Measurements from ENCODE around the gene VPS13C.

The VPS13C gene

DNA sequence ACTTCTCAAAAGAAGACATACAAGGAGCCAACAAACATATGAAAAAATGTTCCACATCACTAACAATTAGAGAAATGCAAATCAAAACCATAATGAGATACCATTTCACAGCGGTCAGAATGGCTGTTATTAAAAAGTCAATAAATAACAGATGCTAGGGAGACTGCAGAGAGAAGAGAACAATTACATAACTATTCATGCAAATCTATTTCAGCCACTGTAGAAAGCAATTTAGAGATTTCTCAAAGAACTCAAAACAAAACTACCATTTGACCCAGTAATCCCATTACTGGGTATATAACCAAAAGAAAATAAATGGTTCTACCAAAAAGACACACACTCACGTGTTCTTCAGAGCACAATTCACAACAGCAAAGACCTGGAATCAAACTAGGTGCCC is 116.3 kb downstream of the VPS13C start:
- no CpG with 5 or more reads among the region's 2 CpGs for WGBS (ENCODE audit: insufficient coverage, insufficient read length)
- Histone ChIP-seq H3K27ac (ENCODE audit: low read length) (no peak overlapping the region), H3K9me3 (ENCODE audit: control insufficient read depth, insufficient read depth, low read length) (no peaks in the 10 kb centered on the region), H3K36me3 (ENCODE audit: control insufficient read depth, insufficient read depth, low read length) (no peaks in the 10 kb centered on the region), H3K4me1 (ENCODE audit: control insufficient read depth, insufficient read depth, low read length) (no peaks in the 10 kb centered on the region), H3K27me3 (ENCODE audit: control insufficient read depth, insufficient read depth, low read length) (no peaks in the 10 kb centered on the region), H3K4me3 (ENCODE audit: low read length) (no peak overlapping the region)
- DNase-seq (ENCODE audit: low read depth, low spot score) = no peak

DNA sequence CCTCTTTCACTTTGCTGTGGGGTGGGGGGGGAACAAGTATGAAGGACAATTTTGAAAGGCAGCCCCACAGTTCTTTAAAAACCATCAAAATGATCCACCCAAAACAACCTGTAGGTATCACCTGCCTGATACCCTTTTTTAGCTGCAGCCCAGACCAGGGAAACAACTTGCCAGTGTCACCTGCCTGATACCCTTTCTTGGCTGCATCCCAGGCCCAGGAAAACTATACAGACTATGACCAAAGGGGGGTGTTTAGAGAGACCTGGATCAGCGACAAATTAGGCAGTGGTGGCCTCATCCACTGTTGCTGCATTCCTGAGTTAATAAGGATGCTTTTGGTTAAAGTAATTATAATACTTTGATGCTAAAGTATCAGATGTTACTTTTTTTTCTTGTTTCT is 122.0 kb downstream of the VPS13C start:
- Histone ChIP-seq H3K27me3 (ENCODE audit: control insufficient read depth, insufficient read depth, low read length) (no peaks in the 10 kb centered on the region), H3K4me1 (ENCODE audit: control insufficient read depth, insufficient read depth, low read length) (no peaks in the 10 kb centered on the region), H3K4me3 (ENCODE audit: low read length) (no peak overlapping the region), H3K9me3 (ENCODE audit: control insufficient read depth, insufficient read depth, low read length) (no peaks in the 10 kb centered on the region), H3K27ac (ENCODE audit: low read length) (no peak overlapping the region), H3K36me3 (ENCODE audit: control insufficient read depth, insufficient read depth, low read length) (no peaks in the 10 kb centered on the region)
- DNase-seq (ENCODE audit: low read depth, low spot score) = no peak
- WGBS (ENCODE audit: insufficient coverage, insufficient read length) = no CpG with 5 or more reads among the region's 1 CpG

DNA sequence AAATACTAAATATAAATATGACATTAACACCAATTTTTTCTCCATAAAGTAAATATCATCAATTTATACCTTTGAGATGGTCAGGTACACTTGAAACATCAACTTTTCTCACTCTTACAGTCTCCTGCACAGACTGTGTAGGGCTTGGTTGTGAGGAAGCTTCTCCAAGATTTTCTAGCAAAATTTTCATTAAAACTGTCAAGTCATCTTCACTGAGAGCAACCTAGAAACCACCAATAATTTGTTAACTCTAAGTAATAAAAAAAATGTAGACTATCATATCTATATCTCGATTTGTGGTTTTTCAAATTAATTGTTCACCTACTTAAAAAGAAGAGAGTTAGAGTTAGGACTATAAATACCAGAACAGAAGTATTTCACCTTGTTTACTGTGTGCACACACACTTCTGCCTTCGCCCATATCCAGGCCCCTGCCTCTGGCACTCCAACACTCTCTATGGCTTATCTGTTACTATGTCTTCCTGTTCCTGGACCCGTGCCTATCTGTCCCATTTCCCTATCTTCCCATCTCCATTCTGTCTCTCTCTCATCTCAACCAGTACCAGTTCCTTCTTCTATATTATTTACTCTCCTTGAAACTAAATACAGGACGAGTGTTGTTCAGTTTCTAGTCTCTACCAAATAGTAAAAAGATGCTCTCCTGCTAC is 123.6 kb downstream of the VPS13C start:
- Histone ChIP-seq H3K4me3 (ENCODE audit: low read length) (no peak overlapping the region), H3K4me1 (ENCODE audit: control insufficient read depth, insufficient read depth, low read length) (no peaks in the 10 kb centered on the region), H3K27me3 (ENCODE audit: control insufficient read depth, insufficient read depth, low read length) (no peaks in the 10 kb centered on the region), H3K27ac (ENCODE audit: low read length) (no peak overlapping the region), H3K36me3 (ENCODE audit: control insufficient read depth, insufficient read depth, low read length) (no peaks in the 10 kb centered on the region), H3K9me3 (ENCODE audit: control insufficient read depth, insufficient read depth, low read length) (no peaks in the 10 kb centered on the region)
- no peak for DNase-seq (ENCODE audit: low read depth, low spot score)
- whole genome bisulfite sequencing (ENCODE audit: insufficient coverage, insufficient read length) = no CpG with 5 or more reads among the region's 4 CpGs

DNA sequence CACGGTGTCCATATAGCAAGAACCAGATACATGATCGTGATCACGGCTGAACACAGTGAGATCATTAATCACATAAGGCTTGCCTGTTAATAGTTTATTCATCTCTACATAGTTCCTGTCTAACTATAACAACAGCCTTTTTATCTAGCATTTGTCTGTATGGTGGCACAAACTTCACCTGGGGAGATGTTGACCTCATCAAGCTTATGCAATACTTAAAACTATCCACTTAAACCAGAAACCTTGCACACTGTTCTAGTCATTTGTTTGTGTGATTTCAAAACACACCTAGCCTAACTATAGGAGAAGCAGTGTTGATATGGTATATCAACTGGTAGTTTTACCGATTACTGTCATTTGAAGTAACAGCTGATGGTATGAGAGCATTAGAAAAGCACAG is 124.8 kb downstream of the VPS13C start:
- Histone ChIP-seq H3K36me3 (ENCODE audit: control insufficient read depth, insufficient read depth, low read length) (no peaks in the 10 kb centered on the region), H3K27ac (ENCODE audit: low read length) (no peak overlapping the region), H3K27me3 (ENCODE audit: control insufficient read depth, insufficient read depth, low read length) (no peaks in the 10 kb centered on the region), H3K4me3 (ENCODE audit: low read length) (no peak overlapping the region), H3K4me1 (ENCODE audit: control insufficient read depth, insufficient read depth, low read length) (no peaks in the 10 kb centered on the region), H3K9me3 (ENCODE audit: control insufficient read depth, insufficient read depth, low read length) (no peaks in the 10 kb centered on the region)
- DNase-seq (ENCODE audit: low read depth, low spot score) = no peak
- no CpG with 5 or more reads among the region's 4 CpGs for WGBS (ENCODE audit: insufficient coverage, insufficient read length)

DNA sequence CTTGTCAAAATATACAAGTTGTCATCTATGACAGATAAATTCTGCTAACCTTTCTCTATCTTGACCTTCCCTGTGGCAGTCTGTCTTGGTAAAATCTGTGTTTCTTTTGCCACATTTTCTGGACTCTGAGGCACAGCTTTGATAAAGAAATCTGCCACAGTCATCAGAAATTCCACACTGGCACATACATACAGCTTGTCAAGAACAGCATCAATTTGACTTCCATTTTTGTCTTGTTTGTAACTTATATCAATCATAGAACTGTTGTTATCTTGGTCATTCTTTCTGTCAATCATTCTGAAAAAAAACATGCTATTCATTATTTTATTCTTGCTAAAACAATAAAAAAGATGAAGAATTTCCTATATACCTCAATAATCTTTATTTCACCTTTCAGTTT is 130.8 kb downstream of the VPS13C start:
- Histone ChIP-seq H3K4me3 (ENCODE audit: low read length) (no peak overlapping the region), H3K27ac (ENCODE audit: low read length) (no peak overlapping the region), H3K36me3 (ENCODE audit: control insufficient read depth, insufficient read depth, low read length) (no peaks in the 10 kb centered on the region), H3K27me3 (ENCODE audit: control insufficient read depth, insufficient read depth, low read length) (no peaks in the 10 kb centered on the region), H3K9me3 (ENCODE audit: control insufficient read depth, insufficient read depth, low read length) (no peaks in the 10 kb centered on the region), H3K4me1 (ENCODE audit: control insufficient read depth, insufficient read depth, low read length) (no peaks in the 10 kb centered on the region)
- DNase-seq (ENCODE audit: low read depth, low spot score) = no peak

DNA sequence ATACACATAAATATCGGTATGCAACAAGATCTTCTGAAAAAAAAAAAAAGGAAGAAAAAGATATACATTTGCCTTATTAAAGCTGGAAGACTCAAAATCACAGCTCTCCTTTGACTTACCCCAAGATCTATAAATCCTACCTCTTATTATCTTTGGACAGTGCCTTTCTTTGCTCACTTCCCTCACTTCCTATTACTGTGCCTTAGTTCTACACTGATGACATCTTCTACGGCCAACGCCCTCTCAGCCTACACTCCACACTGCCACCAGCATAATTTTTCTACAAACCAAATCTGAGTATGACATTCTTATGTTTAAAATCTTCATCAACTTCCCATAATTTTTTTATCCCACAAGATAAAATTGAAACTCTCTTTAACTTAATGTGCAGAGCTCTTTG is 137.1 kb downstream of the VPS13C start:
- Histone ChIP-seq H3K9me3 (ENCODE audit: control insufficient read depth, insufficient read depth, low read length) (no peaks in the 10 kb centered on the region), H3K4me3 (ENCODE audit: low read length) (no peak overlapping the region), H3K36me3 (ENCODE audit: control insufficient read depth, insufficient read depth, low read length) (no peaks in the 10 kb centered on the region), H3K27me3 (ENCODE audit: control insufficient read depth, insufficient read depth, low read length) (no peaks in the 10 kb centered on the region), H3K27ac (ENCODE audit: low read length) (no peak overlapping the region), H3K4me1 (ENCODE audit: control insufficient read depth, insufficient read depth, low read length) (no peaks in the 10 kb centered on the region)
- DNase-seq (ENCODE audit: low read depth, low spot score) = no peak
- no CpG with 5 or more reads among the region's 3 CpGs for WGBS (ENCODE audit: insufficient coverage, insufficient read length)

DNA sequence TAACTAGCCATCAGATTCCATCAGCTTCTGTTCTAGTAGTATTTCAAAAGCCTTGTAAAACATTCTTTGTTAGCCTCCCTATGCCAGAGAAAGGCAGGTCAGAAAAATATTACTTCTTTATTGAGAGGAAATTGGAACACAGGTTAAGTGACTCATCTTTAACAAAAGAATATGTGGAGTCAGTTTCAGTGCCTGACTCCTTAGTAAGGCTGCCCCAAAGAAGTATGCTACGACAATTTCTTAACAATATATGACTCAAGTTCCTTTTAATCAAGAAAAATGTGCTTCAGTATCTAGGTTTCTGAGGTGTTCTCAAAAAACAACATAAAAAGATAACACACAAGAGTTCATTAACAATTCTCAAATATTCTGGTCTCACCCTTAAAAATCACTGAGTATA is 139.2 kb downstream of the VPS13C start:
- Histone ChIP-seq H3K4me3 (ENCODE audit: low read length) (no peak overlapping the region), H3K9me3 (ENCODE audit: control insufficient read depth, insufficient read depth, low read length) (no peaks in the 10 kb centered on the region), H3K27ac (ENCODE audit: low read length) (no peak overlapping the region), H3K4me1 (ENCODE audit: control insufficient read depth, insufficient read depth, low read length) (no peaks in the 10 kb centered on the region), H3K27me3 (ENCODE audit: control insufficient read depth, insufficient read depth, low read length) (no peaks in the 10 kb centered on the region), H3K36me3 (ENCODE audit: control insufficient read depth, insufficient read depth, low read length) (no peaks in the 10 kb centered on the region)
- no CpG with 5 or more reads among the region's 1 CpG for WGBS (ENCODE audit: insufficient coverage, insufficient read length)
- DNase-seq (ENCODE audit: low read depth, low spot score) = no peak

DNA sequence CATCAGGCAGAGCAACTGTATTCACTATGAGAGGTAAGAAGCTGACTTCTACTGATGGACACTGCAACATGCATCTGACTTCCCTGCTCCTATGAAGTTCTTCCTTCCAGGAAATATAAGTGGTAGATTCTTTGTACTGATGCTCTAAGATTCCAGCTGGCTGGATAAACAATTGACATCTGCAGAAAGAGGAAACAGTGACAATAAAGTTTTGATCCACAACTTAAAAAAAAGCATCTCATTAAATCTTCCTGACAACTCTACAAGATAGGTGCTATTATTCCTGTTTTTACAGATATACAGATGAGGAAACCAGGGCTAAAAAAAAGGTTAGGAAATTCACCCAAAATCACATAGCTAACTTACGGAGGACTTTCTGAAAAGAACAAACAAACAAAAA is 142.8 kb downstream of the VPS13C start:
- no CpG with 5 or more reads among the region's 1 CpG for WGBS (ENCODE audit: insufficient coverage, insufficient read length)
- Histone ChIP-seq H3K4me1 (ENCODE audit: control insufficient read depth, insufficient read depth, low read length) (no peaks in the 10 kb centered on the region), H3K36me3 (ENCODE audit: control insufficient read depth, insufficient read depth, low read length) (no peaks in the 10 kb centered on the region), H3K27ac (ENCODE audit: low read length) (no peak overlapping the region), H3K9me3 (ENCODE audit: control insufficient read depth, insufficient read depth, low read length) (no peaks in the 10 kb centered on the region), H3K4me3 (ENCODE audit: low read length) (no peak overlapping the region), H3K27me3 (ENCODE audit: control insufficient read depth, insufficient read depth, low read length) (no peaks in the 10 kb centered on the region)
- no peak for DNase-seq (ENCODE audit: low read depth, low spot score)

DNA sequence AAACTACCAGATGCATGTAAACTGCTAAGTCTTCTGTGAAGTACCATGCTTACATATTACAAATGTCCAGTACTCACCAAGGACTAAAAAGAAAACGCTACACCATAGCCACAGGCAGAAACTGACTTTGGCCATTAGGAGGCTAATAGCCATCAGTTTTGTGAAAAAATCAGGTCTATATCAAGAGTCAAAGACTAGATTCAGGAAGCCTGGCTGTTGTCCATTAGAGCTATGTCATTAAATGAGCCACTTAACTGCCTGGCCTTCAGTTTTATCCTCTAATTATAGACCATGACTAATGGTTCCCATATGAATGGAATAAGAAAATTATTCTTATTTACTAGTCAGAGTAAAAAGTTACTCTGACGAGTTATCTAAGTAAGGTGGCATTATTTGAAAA is 144.1 kb downstream of the VPS13C start:
- no peaks in the 10 kb centered on the region for H3K36me3 ChIP-seq (ENCODE audit: control insufficient read depth, insufficient read depth, low read length)
- WGBS (ENCODE audit: insufficient coverage, insufficient read length) = no CpG with 5 or more reads among the region's 2 CpGs
- H3K4me1 ChIP-seq (ENCODE audit: control insufficient read depth, insufficient read depth, low read length) = no peaks in the 10 kb centered on the region
- no peaks in the 10 kb centered on the region for H3K27me3 ChIP-seq (ENCODE audit: control insufficient read depth, insufficient read depth, low read length)
- DNase-seq (ENCODE audit: low read depth, low spot score) = no peak
- H3K4me3 ChIP-seq (ENCODE audit: low read length) = no peak overlapping the region
- H3K27ac ChIP-seq (ENCODE audit: low read length) = no peak overlapping the region
- no peaks in the 10 kb centered on the region for H3K9me3 ChIP-seq (ENCODE audit: control insufficient read depth, insufficient read depth, low read length)

DNA sequence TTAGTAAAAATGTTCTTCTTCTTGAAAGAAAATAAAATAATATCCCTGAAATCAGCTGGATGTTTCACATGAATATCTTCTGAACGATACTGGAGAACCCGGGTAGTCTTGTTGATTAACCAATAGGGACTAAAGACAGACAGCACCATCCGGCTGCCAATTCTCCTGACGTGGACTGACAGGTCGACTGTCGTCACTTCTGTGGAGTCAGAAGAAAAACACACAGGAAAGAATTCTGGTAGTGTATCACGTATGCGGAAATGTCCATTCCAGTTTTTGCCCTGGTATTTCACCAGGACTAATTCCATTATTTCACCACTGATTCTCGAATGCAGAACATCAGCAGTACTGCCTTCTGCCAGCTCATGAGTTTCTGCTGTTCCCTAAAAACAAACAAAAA is 144.6 kb downstream of the VPS13C start:
- H3K27ac ChIP-seq (ENCODE audit: low read length) = no peak overlapping the region
- H3K36me3 ChIP-seq (ENCODE audit: control insufficient read depth, insufficient read depth, low read length) = no peaks in the 10 kb centered on the region
- H3K4me3 ChIP-seq (ENCODE audit: low read length) = no peak overlapping the region
- no CpG with 5 or more reads among the region's 9 CpGs for WGBS (ENCODE audit: insufficient coverage, insufficient read length)
- H3K27me3 ChIP-seq (ENCODE audit: control insufficient read depth, insufficient read depth, low read length) = no peaks in the 10 kb centered on the region
- DNase-seq (ENCODE audit: low read depth, low spot score) = no peak
- no peaks in the 10 kb centered on the region for H3K9me3 ChIP-seq (ENCODE audit: control insufficient read depth, insufficient read depth, low read length)
- no peaks in the 10 kb centered on the region for H3K4me1 ChIP-seq (ENCODE audit: control insufficient read depth, insufficient read depth, low read length)

DNA sequence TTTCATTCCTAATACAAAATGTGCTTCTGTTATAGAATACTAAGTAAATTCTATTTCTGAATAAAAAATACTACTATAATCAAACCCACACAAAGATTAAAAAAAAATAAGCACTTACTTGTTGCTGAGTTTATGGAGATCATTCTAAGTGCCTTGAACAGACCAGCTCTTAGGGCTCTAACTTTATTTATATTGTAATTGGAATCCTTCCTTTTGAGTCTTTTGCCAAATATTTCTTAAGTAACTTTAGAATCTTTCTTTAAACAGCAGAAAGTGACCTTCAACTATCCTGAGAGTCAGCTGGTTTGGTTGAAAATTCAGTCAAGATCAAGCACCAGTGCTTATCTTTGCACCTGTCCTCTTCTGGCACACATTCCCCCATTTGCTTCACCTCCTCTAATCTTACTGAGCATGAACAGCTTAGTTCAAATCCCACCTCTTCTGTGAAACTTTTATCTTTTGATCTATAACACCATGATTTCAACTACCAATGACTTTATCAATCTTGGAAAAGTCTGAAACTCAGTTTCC is 149.3 kb downstream of the VPS13C start:
- no peak overlapping the region for H3K27ac ChIP-seq (ENCODE audit: low read length)
- H3K4me3 ChIP-seq (ENCODE audit: low read length) = no peak overlapping the region

More for the DNA sequence above, 149.3 kb downstream of the VPS13C start:
- H3K9me3 ChIP-seq (ENCODE audit: control insufficient read depth, insufficient read depth, low read length) = no peaks in the 10 kb centered on the region
- no peaks in the 10 kb centered on the region; the same call in 1 of the 2 replicates for H3K27me3 ChIP-seq (ENCODE audit: control insufficient read depth, insufficient read depth, low read length)
- no peaks in the 10 kb centered on the region for H3K36me3 ChIP-seq (ENCODE audit: control insufficient read depth, insufficient read depth, low read length)
- DNase-seq (ENCODE audit: low read depth, low spot score) = no peak
- H3K4me1 ChIP-seq (ENCODE audit: control insufficient read depth, insufficient read depth, low read length) = no peaks in the 10 kb centered on the region
